ES-I3 (cell line): ENCODE results near the gene ORM2.

Source experiments
- H3K36me3 ChIP-seq: 2 replicates; pipeline ENCODE4 v1.6.1; 2013; ENCODE audit warnings: mild to moderate bottlenecking, low read length, control low read depth, moderate library complexity; ENCODE audit not compliant: insufficient read depth
- H3K4me1 ChIP-seq: 2 replicates; pipeline ENCODE4 v1.6.1; 2013; ENCODE audit warnings: mild to moderate bottlenecking, control low read depth, low read length; ENCODE audit not compliant: insufficient read depth
- H3K9ac ChIP-seq: 2 replicates; pipeline ENCODE4 v1.6.1; 2013; ENCODE audit warnings: low read depth, mild to moderate bottlenecking, low read length, moderate library complexity
- H3K9me3 ChIP-seq: 2 replicates; pipeline ENCODE4 v1.6.1; 2013; ENCODE audit warnings: mild to moderate bottlenecking, low read length, moderate library complexity; ENCODE audit not compliant: control insufficient read depth, insufficient read depth

Gene ORM2

GRCh38 chr9:114288193-114289091, 41.2 kb upstream of the ORM2 start:
- Histone ChIP-seq H3K4me1 (peaks cover 14% of the 10 kb centered on the region; the same call in 1 of the 2 replicates), H3K9ac (no peak overlapping the region), H3K36me3 (peaks cover 2% of the 10 kb centered on the region; the same call in 1 of the 2 replicates)

GRCh38 chr9:114289106-114289505, 40.6 kb upstream of the ORM2 start:
- H3K4me1 ChIP-seq: peaks cover 14% of the 10 kb centered on the region; the same call in 1 of the 2 replicates
- H3K36me3 ChIP-seq: peaks cover 2% of the 10 kb centered on the region; the same call in 1 of the 2 replicates
- no peaks in the 10 kb centered on the region for H3K9me3 ChIP-seq
- H3K9ac ChIP-seq: no peak overlapping the region

More at GRCh38 chr9:114288193-114289091, 41.2 kb upstream of the ORM2 start:
- no peaks in the 10 kb centered on the region for H3K9me3 ChIP-seq

GRCh38 chr9:114289571-114290481, 39.8 kb upstream of the ORM2 start:
- peaks cover 2% of the 10 kb centered on the region; the same call in 1 of the 2 replicates for H3K36me3 ChIP-seq
- peaks cover 14% of the 10 kb centered on the region; the same call in 1 of the 2 replicates for H3K4me1 ChIP-seq
- no peak overlapping the region for H3K9ac ChIP-seq
- no peaks in the 10 kb centered on the region for H3K9me3 ChIP-seq

GRCh38 chr9:114290561-114290986, 39.1 kb upstream of the ORM2 start:
- Histone ChIP-seq H3K36me3 (peaks cover 2% of the 10 kb centered on the region; the same call in 1 of the 2 replicates), H3K9ac (no peak overlapping the region), H3K4me1 (peaks cover 13% of the 10 kb centered on the region; the same call in 1 of the 2 replicates), H3K9me3 (no peaks in the 10 kb centered on the region; the same call in 1 of the 2 replicates)

- peaks cover 2% of the 10 kb centered on the region; the same call in 1 of the 2 replicates for H3K36me3 ChIP-seq
- H3K4me1 ChIP-seq: peaks cover 9% of the 10 kb centered on the region; the same call in 1 of the 2 replicates
- no peak overlapping the region for H3K9ac ChIP-seq
- no peaks in the 10 kb centered on the region; the same call in 1 of the 2 replicates for H3K9me3 ChIP-seq
Measured at GRCh38 chr9:114291064-114291474, 38.6 kb upstream of the ORM2 start.

- Histone ChIP-seq H3K9ac (no peak overlapping the region), H3K36me3 (peaks cover 2% of the 10 kb centered on the region; the same call in 1 of the 2 replicates), H3K9me3 (no peaks in the 10 kb centered on the region; the same call in 1 of the 2 replicates), H3K4me1 (peaks cover 9% of the 10 kb centered on the region; the same call in 1 of the 2 replicates)
Measured at GRCh38 chr9:114291886-114292590, 37.6 kb upstream of the ORM2 start.

GRCh38 chr9:114294664-114295063, 35.0 kb upstream of the ORM2 start:
- H3K4me1 ChIP-seq: no peaks in the 10 kb centered on the region
- H3K9me3 ChIP-seq: no peaks in the 10 kb centered on the region; the same call in 1 of the 2 replicates
- peaks cover 2% of the 10 kb centered on the region; the same call in 1 of the 2 replicates for H3K36me3 ChIP-seq
- no peak overlapping the region for H3K9ac ChIP-seq

- H3K36me3 ChIP-seq: peaks cover 2% of the 10 kb centered on the region; the same call in 1 of the 2 replicates
- no peak overlapping the region for H3K9ac ChIP-seq
Measured at GRCh38 chr9:114296338-114296737, 33.3 kb upstream of the ORM2 start.

GRCh38 chr9:114299286-114300152, 30.1 kb upstream of the ORM2 start:
- Histone ChIP-seq H3K36me3 (no peaks in the 10 kb centered on the region; the same call in 1 of the 2 replicates), H3K9ac (no peak overlapping the region), H3K4me1 (no peaks in the 10 kb centered on the region), H3K9me3 (no peaks in the 10 kb centered on the region; the same call in 1 of the 2 replicates)

More at GRCh38 chr9:114296338-114296737, 33.3 kb upstream of the ORM2 start:
- Histone ChIP-seq H3K4me1 (no peaks in the 10 kb centered on the region), H3K9me3 (no peaks in the 10 kb centered on the region; the same call in 1 of the 2 replicates)

GRCh38 chr9:114300153-114300845, 29.4 kb upstream of the ORM2 start:
- Histone ChIP-seq H3K9ac (no peak overlapping the region), H3K36me3 (no peaks in the 10 kb centered on the region; the same call in 1 of the 2 replicates), H3K4me1 (no peaks in the 10 kb centered on the region), H3K9me3 (no peaks in the 10 kb centered on the region; the same call in 1 of the 2 replicates)

- Histone ChIP-seq H3K36me3 (no peaks in the 10 kb centered on the region; the same call in 1 of the 2 replicates), H3K9me3 (no peaks in the 10 kb centered on the region), H3K9ac (no peak overlapping the region), H3K4me1 (no peaks in the 10 kb centered on the region)
Measured at GRCh38 chr9:114300846-114301797, 28.5 kb upstream of the ORM2 start.
